Muscle of arm (tissue), 12 donors: ENCODE results near the gene UTP18. TPM values are rescaled to one million over a fixed set of nuclear protein-coding genes. Genes with fewer than 3 reads are reported as not detected.
"Not testable (repeated sequence)": the region's sequence is repeated elsewhere in the genome, so short reads cannot be mapped to it uniquely, and the experiment has no call there.

Experiments used
- DNase-seq: peaks from one replicate; pipeline ENCODE4 v3.0.0-alpha.2; 2013
- polyA plus RNA-seq, 12 donors: library from polyadenylated mRNA; unstranded; fragments of 120-200 nt; gene quantifications; one replicate each; pipeline ENCODE4 v1.2.1, GENCODE V29; 2013; ENCODE audit not compliant: insufficient read length in 12 of 12

The UTP18 gene
- polyA plus RNA-seq, 12 donors = 22.6 to 40.5 (median 30.2) TPM; not detected in 1

DNA sequence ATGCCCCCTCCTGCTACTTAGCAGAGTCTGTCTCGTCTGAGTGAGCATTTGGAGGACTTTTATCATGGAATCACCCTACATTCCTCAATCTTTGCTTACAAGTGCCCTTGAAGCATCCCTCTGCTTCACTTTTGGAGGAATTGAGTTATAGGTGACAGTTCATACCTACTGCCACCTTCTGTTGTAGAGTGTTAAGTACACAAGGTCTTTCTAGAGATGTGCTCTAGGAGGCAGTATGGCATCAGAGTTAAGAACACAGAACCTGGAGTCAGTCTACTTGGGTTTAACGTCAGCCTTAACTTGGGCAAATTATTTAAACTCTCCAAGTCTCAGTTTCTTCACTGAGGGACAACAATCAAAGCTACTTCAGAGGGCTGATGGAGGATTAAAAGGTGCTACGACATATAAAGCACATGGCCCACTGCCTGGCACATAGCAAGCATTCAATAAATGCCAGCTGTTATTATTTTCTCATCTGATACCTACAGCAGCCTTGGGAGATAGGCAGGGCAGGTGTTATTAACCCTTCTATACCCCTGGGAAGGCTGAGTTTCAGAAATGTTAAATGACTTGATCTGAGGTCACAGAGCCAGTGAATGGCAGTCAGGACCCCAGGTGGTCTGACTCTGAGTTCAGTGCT lies 62.2 kb downstream of the UTP18 start:
- no peak for DNase-seq

GRCh38 chr17:51325471-51325870 lies 65.1 kb downstream of the UTP18 start:
- DNase-seq = no peak

GRCh38 chr17:51330861-51331503 lies 70.6 kb downstream of the UTP18 start:
- DNase-seq = not testable (repeated sequence)

DNA sequence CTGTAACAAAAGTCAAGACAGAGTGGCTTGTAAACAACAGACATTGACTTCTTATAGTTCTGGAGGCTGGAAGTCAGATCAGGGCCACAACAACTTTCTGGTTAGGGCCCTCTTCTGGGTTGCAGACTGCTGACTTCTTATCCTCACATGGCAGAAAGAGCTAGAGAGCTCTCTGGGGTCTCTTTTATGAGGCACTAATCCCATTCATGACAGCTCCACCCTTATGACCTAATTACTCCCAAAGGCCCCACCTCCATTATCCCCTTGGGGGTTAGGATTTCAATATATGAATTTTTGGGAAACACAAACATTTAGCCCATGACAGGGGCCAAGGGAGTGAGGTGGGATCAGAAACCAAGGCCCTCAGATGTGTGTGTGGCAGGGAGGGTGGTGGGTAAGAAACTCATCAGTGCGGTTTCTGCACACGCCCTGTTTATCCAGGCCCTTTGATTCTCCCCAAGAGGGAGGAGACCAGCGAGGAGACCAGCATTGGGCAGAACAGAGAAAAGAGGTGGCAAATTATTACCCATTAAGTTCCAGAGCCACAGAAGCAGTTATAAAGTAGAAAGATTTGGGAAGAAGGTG lies 74.8 kb downstream of the UTP18 start:
- no peak for DNase-seq

GRCh38 chr17:51335883-51336822 lies 75.8 kb downstream of the UTP18 start:
- no peak for DNase-seq

DNA sequence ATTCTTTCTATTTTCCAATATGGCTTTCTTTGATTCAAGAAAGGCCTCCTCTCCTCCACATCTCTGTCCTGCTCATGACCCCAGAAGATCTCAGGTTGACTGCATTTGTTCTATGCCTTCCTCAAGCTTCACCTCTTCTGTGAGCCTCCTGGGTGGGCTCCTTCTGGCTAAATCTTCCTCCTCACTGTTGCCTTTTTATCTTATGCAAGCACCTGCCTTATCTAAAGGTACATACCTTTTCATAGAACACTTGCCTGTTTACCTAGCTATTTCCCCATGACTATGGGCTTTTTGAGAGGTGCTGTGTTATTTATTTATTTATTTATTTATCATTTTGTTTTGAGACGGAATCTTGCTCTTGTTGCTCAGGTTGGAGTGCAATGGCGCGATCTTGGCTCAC lies 81.1 kb downstream of the UTP18 start:
- no peak for DNase-seq

DNA sequence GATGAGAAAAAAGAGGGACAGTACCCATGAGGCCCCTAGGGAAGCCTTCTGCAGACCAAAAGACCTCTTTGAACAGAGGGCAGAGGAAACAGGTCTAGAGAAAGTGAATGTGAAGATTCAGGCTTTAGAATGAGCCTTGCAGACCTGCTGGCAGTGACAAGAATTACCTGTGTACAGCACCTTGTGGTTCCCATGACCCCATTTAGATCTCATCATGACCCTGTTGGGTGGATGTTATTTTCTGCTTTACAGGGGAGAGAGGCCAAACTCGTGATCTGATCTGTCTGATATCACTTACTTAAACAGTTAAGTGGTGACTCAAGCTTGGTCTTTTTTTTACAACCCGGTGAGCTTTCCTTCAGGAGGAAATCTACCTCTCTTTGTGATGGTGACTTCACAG lies 81.9 kb downstream of the UTP18 start:
- DNase-seq = no peak

- no peak for DNase-seq
These were observed 84.2 kb downstream of the UTP18 start for GRCh38 chr17:51344532-51344931.

GRCh38 chr17:51346218-51346982 lies 86.1 kb downstream of the UTP18 start:
- no peak for DNase-seq

Other genes with a start within 250 kb of the UTP18 start
- gene SPAG9, start 139.7 kb upstream of the UTP18 start, polyA plus RNA-seq = 100 to 1,000 TPM in 2 of 12 donors, 10 to 100 TPM in 10; 59.7 to 126 (median 80.5) TPM
- gene NME1, start 107.0 kb upstream of the UTP18 start, polyA plus RNA-seq = 10 to 100 TPM in 11 of 12 donors, not detected in 1; 45.2 to 66.7 (median 55.0) TPM
- 100 to 1,000 TPM in 11 of 12 donors, not detected in 1; 173 to 412 (median 310) TPM for gene NME2, start 94.1 kb upstream of the UTP18 start, polyA plus RNA-seq
- gene MBTD1, start 497 bp upstream of the UTP18 start, polyA plus RNA-seq = 10 to 100 TPM; 20.8 to 82.0 (median 26.9) TPM